ENCODE results near the gene SNF8.

DNA sequence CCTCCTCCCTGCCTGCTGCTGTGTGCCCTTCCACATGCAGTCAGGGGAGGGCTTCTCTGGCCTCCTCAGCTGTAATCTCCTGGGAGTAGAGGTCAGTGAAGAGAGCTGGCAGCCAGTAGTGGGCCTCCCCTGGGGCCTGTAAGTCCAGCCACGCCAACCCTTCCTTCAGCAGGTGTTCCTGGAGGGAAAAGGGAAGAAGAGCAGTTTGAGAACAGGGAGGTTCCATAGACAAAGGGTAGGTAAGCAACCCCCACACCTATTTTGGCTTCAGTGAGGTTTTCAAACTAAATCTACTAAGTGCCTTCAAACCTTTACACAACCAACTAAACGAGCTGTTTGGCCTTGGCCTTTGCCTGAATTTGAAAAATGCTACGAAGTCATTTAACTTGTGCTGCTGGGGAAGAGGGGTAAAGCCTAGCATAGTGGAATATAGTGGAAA, 14.2 kb downstream of the SNF8 start:
- TF ChIP-seq, protein P1, sequence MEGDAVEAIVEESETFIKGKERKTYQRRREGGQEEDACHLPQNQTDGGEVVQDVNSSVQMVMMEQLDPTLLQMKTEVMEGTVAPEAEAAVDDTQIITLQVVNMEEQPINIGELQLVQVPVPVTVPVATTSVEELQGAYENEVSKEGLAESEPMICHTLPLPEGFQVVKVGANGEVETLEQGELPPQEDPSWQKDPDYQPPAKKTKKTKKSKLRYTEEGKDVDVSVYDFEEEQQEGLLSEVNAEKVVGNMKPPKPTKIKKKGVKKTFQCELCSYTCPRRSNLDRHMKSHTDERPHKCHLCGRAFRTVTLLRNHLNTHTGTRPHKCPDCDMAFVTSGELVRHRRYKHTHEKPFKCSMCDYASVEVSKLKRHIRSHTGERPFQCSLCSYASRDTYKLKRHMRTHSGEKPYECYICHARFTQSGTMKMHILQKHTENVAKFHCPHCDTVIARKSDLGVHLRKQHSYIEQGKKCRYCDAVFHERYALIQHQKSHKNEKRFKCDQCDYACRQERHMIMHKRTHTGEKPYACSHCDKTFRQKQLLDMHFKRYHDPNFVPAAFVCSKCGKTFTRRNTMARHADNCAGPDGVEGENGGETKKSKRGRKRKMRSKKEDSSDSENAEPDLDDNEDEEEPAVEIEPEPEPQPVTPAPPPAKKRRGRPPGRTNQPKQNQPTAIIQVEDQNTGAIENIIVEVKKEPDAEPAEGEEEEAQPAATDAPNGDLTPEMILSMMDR (conservative IDR thresholded peaks at IDR 0.05 in 1 of 2, IDR thresholded peaks at IDR 0.05 in 1 of 2; ENCODE audit: extremely low read depth in 1 of 2, insufficient read depth in 1 of 2, low read depth in 1 of 2, low read length in 2 of 2) = no peak
- no peak for TF ChIP-seq EZH2 (IDR thresholded peaks at IDR 0.05; ENCODE audit: borderline replicate concordance, low read length)
